ENCODE data around the gene FOXL3.

FOXL3 gene

GRCh38 chr7:266851-267840 is 22.8 kb upstream of the FOXL3 start:
- peak; percentile 3 for DNase-seq (ENCODE audit: low read depth)

- no peak for DNase-seq (ENCODE audit: low read depth)
These were observed 21.0 kb upstream of the FOXL3 start for GRCh38 chr7:268991-269390.

GRCh38 chr7:269721-270120 is 20.2 kb upstream of the FOXL3 start:
- DNase-seq (ENCODE audit: low read depth): no peak

GRCh38 chr7:270351-270983 is 19.5 kb upstream of the FOXL3 start:
- no peak for DNase-seq (ENCODE audit: low read depth)

GRCh38 chr7:271266-272107 is 18.5 kb upstream of the FOXL3 start:
- DNase-seq (ENCODE audit: low read depth): no peak

GRCh38 chr7:272108-272615 is 17.8 kb upstream of the FOXL3 start:
- DNase-seq (ENCODE audit: low read depth): no peak

GRCh38 chr7:272631-273030 is 17.3 kb upstream of the FOXL3 start:
- no peak for DNase-seq (ENCODE audit: low read depth)

- DNase-seq (ENCODE audit: low read depth): no peak
These were observed 16.6 kb upstream of the FOXL3 start for GRCh38 chr7:273327-273726.

- no peak for DNase-seq (ENCODE audit: low read depth)
These were observed 15.7 kb upstream of the FOXL3 start for GRCh38 chr7:274266-274665.

- DNase-seq (ENCODE audit: low read depth): no peak
These were observed 13.6 kb upstream of the FOXL3 start for GRCh38 chr7:276230-276835.

GRCh38 chr7:277228-277627 is 12.7 kb upstream of the FOXL3 start:
- DNase-seq (ENCODE audit: low read depth): no peak

GRCh38 chr7:278081-278480 is 11.9 kb upstream of the FOXL3 start:
- DNase-seq (ENCODE audit: low read depth): no peak

- DNase-seq (ENCODE audit: low read depth): no peak
These were observed 10.1 kb upstream of the FOXL3 start for GRCh38 chr7:279821-280220.

- no peak for DNase-seq (ENCODE audit: low read depth)
These were observed 9.5 kb upstream of the FOXL3 start for GRCh38 chr7:280461-280860.

GRCh38 chr7:281637-282036 is 8.3 kb upstream of the FOXL3 start:
- DNase-seq (ENCODE audit: low read depth): no peak

GRCh38 chr7:282621-283020 is 7.3 kb upstream of the FOXL3 start:
- DNase-seq (ENCODE audit: low read depth): no peak

- DNase-seq (ENCODE audit: low read depth): no peak
These were observed 4.9 kb upstream of the FOXL3 start for GRCh38 chr7:284762-285722.

- no peak for DNase-seq (ENCODE audit: low read depth)
These were observed 4.2 kb upstream of the FOXL3 start for GRCh38 chr7:285731-286130.

- no peak for DNase-seq (ENCODE audit: low read depth)
These were observed 3.7 kb upstream of the FOXL3 start for GRCh38 chr7:286266-286665.

GRCh38 chr7:288671-289101 is 1.3 kb upstream of the FOXL3 start:
- no peak for DNase-seq (ENCODE audit: low read depth)
